Epidermal melanocyte (primary cell): ENCODE results near the gene NUP98.
A peak's percentile ranks its signal among the peaks of the same experiment; 100 is the strongest.
"Not testable (repeated sequence)": the region's sequence is repeated elsewhere in the genome, so short reads cannot be mapped to it uniquely, and the experiment has no call there.

Experiments used
- DNase-seq: peaks from one replicate; pipeline ENCODE4 v3.0.0; 2011; ENCODE audit warnings: low spot score; ENCODE audit not compliant: insufficient read length

The NUP98 gene

DNA sequence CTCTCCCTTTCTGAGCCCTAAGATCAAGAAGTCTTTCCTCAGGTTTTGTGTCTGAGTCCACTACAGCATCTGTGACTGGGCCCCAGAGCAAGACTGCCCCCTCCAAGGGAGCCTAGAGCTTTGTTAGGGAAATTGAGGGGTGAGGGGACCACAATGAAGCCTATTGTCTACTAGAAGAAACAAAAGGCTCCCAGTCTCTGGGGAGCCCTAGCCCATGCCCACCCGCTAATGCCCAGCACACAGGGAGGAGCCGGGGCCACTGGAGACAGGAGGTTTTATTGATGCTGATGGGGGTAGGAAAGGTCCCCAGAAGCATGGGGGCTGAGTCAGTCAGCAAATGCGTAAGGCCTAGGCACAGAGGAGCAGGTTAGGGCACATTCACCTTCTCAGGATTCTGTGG lies 29.4 kb upstream of the NUP98 start:
- no peak for DNase-seq

DNA sequence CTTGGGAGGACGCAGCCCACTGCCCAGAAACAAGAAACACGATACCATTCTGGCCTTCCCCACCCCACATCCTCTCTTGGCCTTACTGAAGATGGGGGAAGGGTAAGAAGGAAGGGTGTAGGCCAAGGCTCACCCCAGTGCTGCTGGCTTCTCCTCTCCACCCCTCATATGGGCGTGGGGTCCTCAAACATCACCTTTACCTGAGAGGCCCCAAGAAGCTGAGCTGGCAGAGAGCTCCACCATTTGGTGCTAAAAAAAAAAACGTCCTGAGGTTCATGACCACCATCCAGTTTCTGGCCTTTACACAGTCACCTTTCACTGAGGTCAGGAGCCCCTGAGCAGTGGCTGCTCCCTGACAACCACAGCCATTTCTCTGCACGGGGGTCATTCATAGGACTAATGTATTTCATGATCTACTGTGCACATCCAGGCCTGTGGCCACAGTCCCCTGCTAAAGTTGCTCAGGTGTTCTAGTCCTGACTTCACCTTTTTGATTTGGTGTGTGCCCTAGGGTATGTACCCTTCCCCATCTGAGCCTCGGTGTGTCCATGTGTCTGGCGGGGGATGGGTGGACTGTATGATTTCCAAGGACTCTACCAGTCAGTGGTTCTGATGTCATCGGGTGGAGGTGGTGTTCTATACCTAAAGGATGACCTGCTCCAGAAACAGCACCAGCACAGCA lies 28.3 kb upstream of the NUP98 start:
- DNase-seq = no peak

DNA sequence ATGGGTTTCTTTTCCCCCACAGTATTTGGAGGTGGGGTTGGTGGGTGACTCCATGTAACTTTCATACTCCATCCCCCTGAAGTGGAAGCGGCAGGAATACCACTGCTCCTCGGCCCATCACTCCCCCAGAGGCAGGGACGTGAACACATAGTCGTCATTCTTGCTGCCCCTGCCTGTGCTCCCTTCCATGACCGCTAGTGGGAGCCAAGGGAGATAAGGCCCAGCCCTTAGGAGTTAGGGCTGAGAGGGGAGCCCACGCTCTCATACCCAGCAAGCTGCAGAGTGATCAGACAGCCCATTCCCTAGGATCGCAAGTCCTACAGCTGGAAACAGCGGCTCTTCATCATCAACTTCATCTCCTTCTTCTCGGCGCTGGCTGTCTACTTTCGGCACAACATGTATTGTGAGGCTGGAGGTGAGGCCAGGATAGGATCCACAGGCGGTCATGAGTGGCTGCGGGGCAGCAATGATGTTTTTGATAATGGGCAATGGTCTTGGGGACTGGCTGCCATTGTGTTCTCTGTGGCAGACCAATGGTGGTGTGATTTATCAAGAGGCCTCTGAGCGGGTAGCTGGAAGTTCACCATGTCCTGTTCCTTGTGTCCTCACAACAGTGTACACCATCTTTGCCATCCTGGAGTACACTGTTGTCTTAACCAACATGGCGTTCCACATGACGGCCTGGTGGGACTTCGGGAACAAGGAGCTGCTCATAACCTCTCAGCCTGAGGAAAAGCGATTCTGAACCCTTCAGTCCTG lies 27.5 kb upstream of the NUP98 start:
- no peak for DNase-seq

DNA sequence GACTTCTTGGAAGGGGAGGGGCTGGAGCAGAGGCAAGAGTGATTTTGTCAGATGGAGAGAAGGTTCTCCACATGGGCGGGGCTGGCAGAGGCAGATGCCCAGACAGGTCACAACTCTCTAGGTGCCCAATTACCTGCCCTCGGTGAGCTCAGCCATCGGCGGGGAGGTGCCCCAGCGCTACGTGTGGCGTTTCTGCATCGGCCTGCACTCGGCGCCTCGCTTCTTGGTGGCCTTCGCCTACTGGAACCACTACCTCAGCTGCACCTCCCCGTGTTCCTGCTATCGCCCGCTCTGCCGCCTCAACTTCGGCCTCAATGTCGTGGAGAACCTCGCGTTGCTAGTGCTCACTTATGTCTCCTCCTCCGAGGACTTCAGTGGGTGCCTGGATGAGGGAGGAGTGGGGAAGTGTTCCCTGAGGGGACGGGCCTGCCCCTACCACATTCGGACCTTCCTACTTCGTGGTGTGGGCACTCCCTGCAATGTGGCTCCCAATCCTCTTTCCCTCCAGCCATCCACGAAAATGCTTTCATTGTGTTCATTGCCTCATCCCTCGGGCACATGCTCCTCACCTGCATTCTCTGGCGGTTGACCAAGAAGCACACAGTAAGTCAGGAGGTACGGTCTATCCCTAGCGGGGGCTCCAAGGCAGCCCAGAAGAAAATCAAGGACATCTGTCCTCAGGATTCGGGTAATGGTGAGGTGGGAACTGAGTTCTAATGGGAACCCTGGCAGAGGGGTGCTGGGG lies 26.6 kb upstream of the NUP98 start:
- DNase-seq = no peak

DNA sequence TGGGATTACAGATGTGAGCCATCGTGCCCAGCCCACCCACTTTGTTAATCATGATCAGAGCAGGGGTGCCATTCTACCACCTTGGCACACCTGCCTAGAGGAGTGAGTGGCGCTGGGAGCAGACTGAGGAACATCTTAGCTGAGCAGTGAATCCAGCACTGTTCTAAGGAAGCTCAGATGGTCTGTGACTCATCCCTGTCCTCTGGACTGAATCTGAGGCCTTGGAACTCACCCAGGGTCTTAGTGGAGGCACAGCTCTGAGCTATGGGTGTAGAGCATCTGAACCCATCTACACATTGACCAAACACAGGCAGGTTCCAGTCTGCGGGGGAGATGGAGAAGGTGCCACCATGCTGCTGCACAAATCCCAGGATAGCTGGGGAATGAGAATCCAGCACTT lies 25.9 kb upstream of the NUP98 start:
- no peak for DNase-seq

DNA sequence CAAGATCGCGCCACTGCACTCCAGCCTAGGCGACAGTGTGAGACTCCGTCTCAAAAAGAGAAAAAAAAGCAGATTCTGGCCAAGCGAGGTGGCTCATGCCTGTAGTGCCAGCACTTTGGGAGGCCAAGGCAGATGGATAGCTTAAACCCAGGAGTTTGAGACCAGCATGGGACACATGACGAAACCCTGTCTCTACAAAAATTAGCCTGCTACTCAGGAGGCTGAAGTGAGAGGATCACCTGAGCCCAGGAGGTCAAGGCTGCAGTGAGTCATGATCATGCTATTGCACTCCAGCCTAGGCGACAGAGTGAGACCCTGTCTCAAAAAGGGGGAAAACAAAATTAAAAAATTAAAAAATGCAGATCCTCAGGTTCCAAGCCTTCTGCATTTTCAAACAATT lies 25.0 kb upstream of the NUP98 start:
- no peak for DNase-seq

DNA sequence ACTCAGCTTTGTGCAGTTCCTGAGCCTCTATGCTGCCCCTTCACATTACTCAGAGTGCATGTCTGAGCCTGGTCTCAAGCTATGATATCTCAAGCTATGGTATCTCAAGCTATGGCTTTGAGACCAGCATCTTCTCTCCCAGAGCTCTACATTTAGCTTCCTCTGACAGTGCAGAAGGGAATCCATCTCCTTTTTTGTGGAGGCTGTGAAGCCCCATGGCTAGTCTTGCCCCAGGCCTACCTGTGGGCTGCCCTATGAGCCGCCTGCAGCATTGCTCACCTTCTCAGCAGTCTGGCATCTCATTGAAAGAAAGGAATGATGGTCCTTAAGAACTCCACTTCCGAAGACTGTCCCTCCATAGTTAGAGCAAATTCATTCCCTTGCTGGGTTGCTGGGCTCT lies 23.6 kb upstream of the NUP98 start:
- no peak for DNase-seq

DNA sequence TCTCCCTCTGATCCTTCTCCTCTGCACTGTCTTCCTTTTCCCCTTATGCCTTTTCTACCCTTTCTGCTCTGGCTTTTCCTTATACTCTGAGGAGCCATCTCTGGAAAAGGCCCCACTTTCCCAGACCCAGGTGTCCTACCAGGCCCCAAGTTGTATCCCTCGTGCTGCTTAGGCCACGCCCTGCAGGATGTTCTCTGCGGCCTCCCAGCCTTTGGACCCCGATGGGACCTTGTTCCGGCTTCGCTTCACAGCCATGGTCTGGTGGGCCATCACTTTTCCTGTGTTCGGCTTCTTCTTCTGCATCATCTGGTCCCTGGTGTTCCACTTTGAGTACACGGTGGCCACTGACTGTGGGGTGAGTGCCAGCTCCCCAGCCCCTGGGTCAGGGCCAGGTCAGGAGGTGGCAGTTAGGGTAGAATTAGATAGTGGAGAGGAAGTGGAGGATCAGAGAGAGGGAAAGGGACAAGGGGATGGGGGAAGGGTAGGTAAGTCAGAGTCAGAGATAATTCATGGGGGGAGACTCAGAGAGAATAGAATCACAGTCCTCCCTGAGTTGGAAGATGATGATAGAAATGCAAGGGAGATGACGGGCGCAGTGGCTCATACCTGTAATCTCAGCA lies 19.9 kb upstream of the NUP98 start:
- no peak for DNase-seq

DNA sequence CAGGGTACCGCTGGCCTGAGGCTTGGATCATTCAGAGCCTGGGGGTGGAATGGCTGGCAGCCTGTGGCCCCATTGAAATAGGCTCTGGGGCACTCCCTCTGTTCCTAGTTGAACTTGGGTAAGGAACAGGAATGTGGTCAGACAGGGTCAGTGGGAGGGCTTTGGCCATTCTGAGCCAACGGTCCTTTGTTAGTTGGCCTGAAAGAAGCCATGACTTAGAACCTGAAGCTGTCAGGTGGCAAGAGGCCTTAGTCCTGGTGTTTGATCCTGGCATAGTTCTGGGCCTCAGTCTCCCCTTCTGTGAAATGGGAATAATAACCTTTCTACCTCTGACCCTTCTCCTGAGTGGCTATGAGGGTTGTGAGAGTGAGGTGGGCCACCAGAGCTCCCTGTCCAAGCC lies 19.3 kb upstream of the NUP98 start:
- DNase-seq = no peak

DNA sequence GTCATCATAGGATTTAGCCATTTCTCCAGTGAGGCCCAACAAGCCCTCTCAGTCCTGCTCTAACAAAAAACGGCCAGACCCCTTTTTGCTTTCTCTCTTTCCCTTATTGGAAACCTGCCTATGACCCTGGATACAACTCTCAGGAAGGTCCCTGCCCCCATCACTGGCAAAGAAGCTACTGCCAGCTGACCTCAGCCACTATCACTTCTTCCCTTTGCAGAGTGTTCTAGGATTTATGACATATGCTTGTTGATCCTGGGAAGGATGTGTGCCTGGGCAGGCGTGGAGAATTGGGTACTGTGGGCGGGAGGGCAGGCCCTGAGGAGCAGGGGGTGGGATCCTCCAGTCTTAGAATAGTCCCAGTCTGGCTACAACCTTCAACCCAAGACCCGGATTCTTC lies 18.5 kb upstream of the NUP98 start:
- DNase-seq = no peak

DNA sequence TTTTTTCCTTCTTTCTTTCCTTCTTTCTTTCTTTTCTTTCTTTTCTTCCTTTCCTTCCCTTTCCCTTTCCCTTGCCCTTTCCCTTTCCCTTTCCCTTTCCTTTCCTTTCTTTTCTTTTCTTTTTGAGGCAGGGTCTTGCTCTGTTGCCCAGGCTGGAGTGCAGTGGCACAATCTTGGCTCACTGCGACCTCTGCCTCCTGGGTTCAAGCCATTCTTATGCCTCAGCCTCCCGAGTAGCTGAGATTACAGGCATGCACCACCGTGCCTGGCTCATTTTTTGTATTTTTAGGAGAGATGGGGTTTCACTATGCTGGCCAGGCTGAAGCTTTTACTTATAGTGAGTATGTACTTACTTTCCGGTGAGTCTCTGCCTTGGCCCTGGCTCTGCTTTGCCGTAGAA lies 17.5 kb upstream of the NUP98 start:
- not testable (repeated sequence) for DNase-seq

DNA sequence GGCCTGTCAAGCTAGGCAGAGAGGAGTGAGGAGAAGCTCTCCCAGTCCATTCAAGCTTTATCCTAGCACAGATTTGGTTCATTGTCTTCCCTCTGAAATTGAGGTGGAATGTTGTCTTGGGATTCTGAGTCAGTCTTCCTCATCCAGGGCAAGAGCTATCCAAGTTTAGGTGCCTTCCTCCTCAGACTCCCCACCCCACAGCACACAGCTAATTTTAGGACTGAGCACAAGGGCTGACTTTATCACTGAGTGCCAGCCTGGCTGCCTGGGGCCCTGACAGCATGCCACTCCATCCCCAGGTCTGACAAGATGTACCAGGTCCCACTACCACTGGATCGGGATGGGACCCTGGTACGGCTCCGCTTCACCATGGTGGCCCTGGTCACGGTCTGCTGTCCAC lies 13.6 kb upstream of the NUP98 start:
- DNase-seq = no peak

DNA sequence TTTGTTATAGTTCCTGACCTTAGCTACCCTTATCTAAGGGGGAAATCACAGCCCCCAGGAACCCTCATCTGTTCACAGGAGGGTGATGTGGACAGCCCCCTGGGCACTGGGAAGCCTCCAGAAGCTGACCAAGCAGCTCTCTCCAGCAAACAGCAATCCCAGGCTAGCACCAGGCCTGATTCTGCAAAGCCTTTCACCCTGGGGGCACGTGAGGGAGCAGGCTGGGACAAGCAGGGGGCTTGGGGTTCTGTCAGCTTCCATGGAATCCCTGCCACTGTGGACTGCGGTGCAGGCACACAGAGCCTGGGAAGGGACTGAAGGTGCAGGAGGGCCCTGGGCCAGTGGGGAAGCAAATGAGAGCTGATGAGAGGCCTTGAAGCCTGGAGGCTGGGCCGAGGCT lies 13.1 kb upstream of the NUP98 start:
- no peak for DNase-seq

DNA sequence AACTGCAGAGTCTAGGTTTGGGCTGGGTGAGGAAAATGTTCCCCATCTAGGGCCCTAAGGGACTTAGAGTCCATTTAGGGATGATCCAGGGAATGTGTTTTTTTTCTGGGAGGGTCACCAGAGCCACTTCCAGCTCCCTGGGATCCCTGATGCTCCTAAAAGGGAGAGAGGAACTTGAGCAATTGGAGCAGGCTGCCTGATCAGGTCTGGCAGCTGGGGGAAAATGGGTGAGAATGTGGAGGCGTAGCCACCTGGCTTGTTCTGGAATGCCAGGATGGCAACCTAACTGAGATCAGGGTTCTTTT lies 12.2 kb upstream of the NUP98 start:
- no peak for DNase-seq

DNA sequence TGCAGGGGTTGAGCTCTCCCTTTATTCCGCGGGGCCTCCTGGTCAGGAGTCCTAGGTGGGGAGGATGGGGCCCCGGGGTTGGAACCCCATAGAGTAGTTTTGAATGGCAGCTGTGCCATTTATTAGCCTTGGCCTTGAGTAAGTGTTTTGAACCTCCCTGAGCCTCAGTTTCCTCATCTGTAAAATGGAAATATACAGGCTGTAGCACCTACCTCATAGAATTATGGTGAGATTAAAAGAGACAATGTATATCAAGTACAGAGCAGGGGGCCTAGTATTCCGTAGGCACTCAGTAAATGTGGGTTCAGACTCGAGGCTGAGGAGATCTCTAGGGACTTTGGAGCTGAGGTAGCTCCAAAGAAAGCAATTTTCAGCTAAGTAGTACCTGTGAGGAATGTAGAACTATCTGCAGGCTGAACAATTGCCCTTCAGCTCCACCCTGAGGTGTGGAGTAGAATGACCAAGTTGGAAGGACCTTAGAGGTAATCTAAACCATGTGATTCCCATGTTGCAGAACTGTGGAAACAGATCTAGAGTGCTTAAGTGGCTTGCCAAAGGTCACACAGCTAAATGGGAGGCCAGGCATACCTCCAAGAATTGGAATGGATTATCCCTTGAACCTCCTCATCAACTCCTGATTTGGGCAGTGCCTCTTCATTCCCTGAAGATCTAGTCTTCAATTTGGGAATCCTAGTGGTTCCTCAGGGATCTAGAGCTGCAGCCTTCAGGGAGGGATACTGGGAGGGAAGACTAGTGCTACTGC lies 11.7 kb upstream of the NUP98 start:
- DNase-seq = no peak

DNA sequence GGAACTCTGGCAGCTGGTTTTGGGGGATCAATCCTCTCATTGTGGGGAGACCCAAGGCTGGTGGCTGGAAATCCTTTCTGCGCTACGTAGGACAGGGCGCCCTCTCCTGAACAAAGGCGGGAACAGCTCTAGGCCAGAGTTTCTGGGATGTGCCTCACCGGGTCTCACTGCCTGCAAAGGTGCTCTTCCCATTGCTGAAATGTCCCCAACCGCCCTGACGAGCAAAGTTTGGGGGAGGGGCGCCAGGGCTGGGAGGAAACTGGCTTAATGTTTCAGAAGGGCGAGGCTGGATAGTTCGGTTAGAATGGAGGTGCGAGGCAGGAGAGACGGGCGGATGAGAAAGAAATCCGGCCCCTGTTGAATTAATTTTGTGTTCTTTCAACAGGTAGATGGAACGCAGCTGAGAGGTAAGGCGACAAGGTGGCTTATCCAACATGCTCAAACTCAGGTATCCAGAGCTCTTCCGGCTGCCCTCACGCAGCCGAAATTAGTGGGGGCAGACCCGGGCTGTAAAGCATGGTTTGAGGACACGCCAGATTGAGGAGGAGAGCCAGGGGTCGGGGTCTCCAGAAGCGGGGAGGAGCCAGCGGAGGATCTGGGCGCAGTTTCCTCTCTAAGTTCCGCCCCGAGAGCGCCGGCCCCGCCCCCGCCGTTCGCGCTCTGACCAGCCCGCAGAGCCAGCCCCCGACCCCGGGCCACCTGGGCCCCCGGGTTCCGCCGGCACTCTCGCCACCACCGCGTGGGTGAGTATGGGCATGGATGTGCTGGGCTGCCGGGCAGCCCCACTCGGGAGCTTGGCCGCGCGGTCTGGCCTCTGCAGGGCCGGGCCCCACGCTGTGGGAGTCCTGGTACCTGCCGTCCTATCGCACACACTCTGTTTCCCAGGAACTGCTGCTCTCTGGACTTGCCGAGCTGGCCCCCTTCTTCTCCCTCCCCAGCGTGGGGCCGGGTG lies 10.8 kb upstream of the NUP98 start, which contains the start of gene PGAP2:
Gene PGAP2, plus strand, starts transcription at position 652 of the 952 bp plus-strand sequence. CDS start 2,700 bp downstream, outside the sequence.
- DNase-seq = peak; percentile 75

DNA sequence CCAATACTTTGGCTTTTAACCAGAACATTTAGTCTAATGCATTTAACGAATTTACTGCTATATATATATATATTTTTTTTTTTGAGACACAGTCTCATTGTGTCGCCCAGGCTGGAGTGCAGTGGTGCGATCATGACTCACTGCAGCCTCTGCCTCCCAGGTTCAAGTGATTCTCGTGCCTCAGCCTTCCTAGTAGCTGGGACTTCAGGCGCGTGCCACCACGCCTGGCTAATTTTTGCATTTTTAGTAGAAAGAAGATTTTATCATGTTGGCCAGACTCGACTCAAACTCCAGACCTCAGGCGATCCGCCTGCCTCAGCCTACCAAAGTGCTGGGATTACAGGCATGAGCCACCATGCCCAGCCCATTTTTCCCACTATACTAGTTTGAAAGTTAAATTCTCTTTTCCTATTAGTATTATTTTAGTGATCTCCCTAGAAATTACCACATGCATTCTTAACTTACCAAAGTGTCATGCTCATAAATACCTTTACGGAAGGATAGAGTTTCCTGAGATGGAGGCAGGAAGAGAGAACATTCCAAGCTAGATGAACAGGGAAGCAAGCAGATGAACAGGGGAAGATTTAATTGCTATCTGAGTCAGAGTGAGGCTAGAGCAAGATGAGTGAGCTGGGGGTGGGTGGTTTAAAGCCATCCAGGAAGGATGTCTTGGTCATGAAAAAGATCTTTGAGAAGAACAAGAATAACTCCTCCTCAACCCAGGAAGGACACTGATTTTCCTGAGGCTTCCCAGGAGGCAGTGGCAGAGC lies 6.6 kb upstream of the NUP98 start:
- no peak for DNase-seq

DNA sequence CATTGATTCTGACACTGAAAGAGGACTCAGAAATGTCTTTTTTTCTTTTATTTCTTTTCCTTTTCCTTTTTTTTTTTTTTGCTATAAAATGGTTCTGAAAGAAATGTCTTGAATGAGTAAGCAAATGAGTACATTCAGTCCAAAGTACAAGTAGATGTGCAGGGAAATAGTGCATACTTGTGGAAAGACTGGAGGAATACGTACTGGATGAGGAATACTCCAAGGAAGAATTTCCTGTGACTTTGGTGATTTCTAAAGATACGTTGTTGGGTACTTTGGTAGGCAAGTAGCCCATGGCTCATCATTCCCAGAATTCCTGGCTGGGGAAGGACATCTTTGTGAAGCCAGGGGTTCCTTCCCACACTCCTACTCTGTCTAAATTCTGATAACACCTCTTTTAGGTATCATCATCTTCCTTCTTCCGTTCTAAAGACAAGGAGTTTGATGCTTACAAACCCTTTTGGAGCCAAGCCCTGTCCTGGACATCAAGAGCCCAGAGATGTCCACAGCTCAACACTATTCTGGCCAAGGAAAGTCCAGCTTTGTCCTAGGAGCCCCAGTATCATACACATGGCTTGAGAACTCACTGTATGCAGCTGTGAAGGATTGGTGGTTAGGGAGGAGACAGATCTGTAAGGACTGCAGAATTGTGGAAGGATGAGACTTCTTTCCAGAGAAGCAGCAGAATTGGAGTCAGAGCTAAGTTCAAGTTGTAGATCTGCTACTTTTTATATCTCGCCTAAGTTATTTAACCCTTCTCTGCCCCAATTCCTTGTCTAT lies 4.8 kb upstream of the NUP98 start:
- no peak for DNase-seq

DNA sequence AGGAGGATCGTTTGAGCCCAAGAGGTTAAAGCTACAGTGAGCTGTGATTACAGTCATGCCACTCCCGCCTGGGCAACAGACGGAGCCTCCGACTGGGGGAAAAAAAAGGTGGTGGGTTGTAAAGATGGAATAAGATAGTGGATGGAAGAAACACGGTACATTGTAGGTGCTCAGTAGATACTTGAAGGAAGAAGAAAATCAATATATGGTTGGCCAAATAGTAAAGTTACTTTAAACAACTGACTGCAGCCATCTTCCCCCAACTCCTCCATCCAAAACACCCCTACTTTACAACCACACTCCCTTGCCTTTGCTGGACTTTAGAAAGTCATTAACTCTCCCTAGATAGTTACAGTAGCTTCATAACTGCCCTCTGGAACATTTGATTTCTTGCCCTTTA lies 2.5 kb upstream of the NUP98 start:
- DNase-seq = no peak
